CD4-positive, alpha-beta memory T cell (primary cell): Measurements from ENCODE around the gene TMEM33. TPM values are rescaled to one million over a fixed set of nuclear protein-coding genes. Genes with fewer than 3 reads are reported as not detected.

Experiments used
- CTCF ChIA-PET: fragments of 350-600 bp; sonication (Branson Sonifier 250); formaldehyde crosslinking; loops from one replicate; lab custom pipeline; 2021; ENCODE audit warnings: inconsistent platforms; ENCODE audit not compliant: partially characterized antibody; lab: Charles Lee
- POLR2A ChIA-PET: fragments of 350-600 bp; sonication (Branson Sonifier 250); formaldehyde crosslinking; loops from one replicate; lab custom pipeline; 2021; ENCODE audit not compliant: partially characterized antibody; lab: Charles Lee
- DNase-seq, 5 donors: peaks; one replicate each; pipeline versions ENCODE4 v3.0.0 to v3.0.0-alpha.2; 2020 to 2022; ENCODE audit warnings: mixed read lengths in 1 of 5
- H3K27ac ChIP-seq: one replicate; pipeline ENCODE4 v1.7.0; 2013; ENCODE audit warnings: low read depth, low read length
- H3K27me3 ChIP-seq: 2 replicates; pipeline ENCODE4 v1.7.0; 2013; ENCODE audit warnings: mild to moderate bottlenecking, low read length, moderate library complexity; ENCODE audit not compliant: insufficient read depth
- H3K36me3 ChIP-seq: 2 replicates; pipeline ENCODE4 v1.7.0; 2013; ENCODE audit warnings: mild to moderate bottlenecking, low read length, moderate library complexity; ENCODE audit not compliant: insufficient read depth
- H3K4me1 ChIP-seq: 2 replicates; pipeline ENCODE4 v1.7.0; 2013; ENCODE audit warnings: mild to moderate bottlenecking, low read length, moderate library complexity; ENCODE audit not compliant: insufficient read depth
- H3K4me3 ChIP-seq, 2 donors: one replicate each; pipeline ENCODE4 v1.7.0; 2013; ENCODE audit warnings: low read length in 2 of 2, mild to moderate bottlenecking in 1 of 2
- H3K9me3 ChIP-seq, 2 donors: one replicate each; pipeline ENCODE4 v1.7.0; 2013; ENCODE audit warnings: low read length in 2 of 2, control low read depth in 1 of 2; ENCODE audit not compliant: control insufficient read depth in 1 of 2
- H3K27ac Mint-ChIP-seq, 7 donors: one replicate each; pipeline ENCODE4 v1.8.0; 2020 to 2021; ENCODE audit warnings: mixed read lengths in 7 of 7, mild to moderate bottlenecking in 6 of 7, inconsistent platforms in 3 of 7, moderate library complexity in 3 of 7
- H3K27me3 Mint-ChIP-seq, 2 donors: one replicate each; pipeline ENCODE4 v1.8.0; 2020 to 2021; ENCODE audit warnings: mixed read lengths in 2 of 2
- H3K36me3 Mint-ChIP-seq, 2 donors: one replicate each; pipeline ENCODE4 v1.8.0; 2020 to 2021; ENCODE audit warnings: mixed read lengths in 2 of 2, inconsistent platforms in 1 of 2, mild to moderate bottlenecking in 1 of 2
- H3K4me1 Mint-ChIP-seq, 4 donors: one replicate each; pipeline ENCODE4 v1.8.0; 2020 to 2021; ENCODE audit warnings: mixed read lengths in 4 of 4, mild to moderate bottlenecking in 1 of 4
- H3K4me3 Mint-ChIP-seq, 8 donors: one replicate each; pipeline ENCODE4 v1.8.0; 2020 to 2021; ENCODE audit warnings: mixed read lengths in 8 of 8, mild to moderate bottlenecking in 7 of 8, moderate library complexity in 6 of 8, inconsistent platforms in 3 of 8
- H3K9me3 Mint-ChIP-seq, 8 donors: one replicate each; pipeline ENCODE4 v1.8.0; 2020 to 2021; ENCODE audit warnings: mixed read lengths in 8 of 8, mild to moderate bottlenecking in 5 of 8, inconsistent platforms in 3 of 8, moderate library complexity in 1 of 8
- intact Hi-C: fragments of 100-400 bp; cut with micrococcal nuclease; formaldehyde crosslinking; loops from one replicate; pipeline ENCODE4 v1.15.1; 2023
- polyA plus RNA-seq, 2 donors: library from polyadenylated mRNA; unstranded; fragments of 300-500 nt; fragmentation: Illumina TruSeq; gene quantifications; one replicate each; pipeline ENCODE4 v1.2.3, GENCODE V29; 2021
- total RNA-seq, 2 experiments: library from RNA; stranded (reverse); gene quantifications; one replicate each; pipeline ENCODE4 v1.2.3, GENCODE V29; 2021

Gene TMEM33
- total and polyA plus RNA-seq, 4 experiments from 2014 or later: 15.0 to 43.6 (median 33.8) TPM

DNA sequence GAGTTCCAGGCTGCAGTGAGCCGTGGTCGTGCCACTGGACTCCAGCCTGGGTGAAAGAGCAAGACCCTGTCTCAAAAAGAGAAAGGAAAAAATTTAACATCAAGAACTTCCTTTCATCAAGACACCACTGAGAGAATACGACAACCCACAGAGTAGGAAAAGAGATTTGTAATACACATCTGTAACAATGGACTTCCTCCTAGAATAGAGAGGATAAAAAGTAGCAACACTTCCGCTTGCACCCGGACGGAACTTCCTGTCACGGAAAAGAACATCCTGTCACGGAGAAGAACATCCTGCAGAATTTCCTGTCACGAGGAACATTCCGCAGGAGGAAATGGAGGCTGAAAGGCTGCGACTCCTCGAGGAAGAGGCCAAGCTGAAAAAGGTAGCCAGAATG lies 46.2 kb downstream of the TMEM33 start, which contains the start of gene DCAF4L1:
Gene DCAF4L1 (plus strand): TSS at position 301 of the 400 bp plus-strand sequence. CDS start 37 bp downstream, at position 338.
- Histone ChIP-seq H3K4me3 (no peak within 1 kb of the TSS), H3K4me1 (no peaks in the 10 kb centered on the region), H3K27me3 (no peaks in the 10 kb centered on the region), H3K27ac (no peak within 1 kb of the TSS), H3K9me3 (no peaks in the 10 kb centered on the region), H3K36me3 (no peaks in the 10 kb centered on the region)
- DNase-seq: no peak
- no peaks in the 10 kb centered on the region for H3K4me1 Mint-ChIP-seq
- intact Hi-C loops: no loop called here
- H3K27ac Mint-ChIP-seq: no peak within 1 kb of the TSS
- H3K4me3 Mint-ChIP-seq: no peak within 1 kb of the TSS
- CTCF ChIA-PET: no interaction called here
- no peaks in the 10 kb centered on the region for H3K27me3 Mint-ChIP-seq
- POLR2A ChIA-PET: no interaction called here
- no peaks in the 10 kb centered on the region for H3K36me3 Mint-ChIP-seq
- H3K9me3 Mint-ChIP-seq: no peaks in the 10 kb centered on the region

GRCh38 chr4:41982716-41983115 lies 47.5 kb downstream of the TMEM33 start:
- POLR2A ChIA-PET: no interaction called here
- no peaks in the 10 kb centered on the region for H3K4me1 Mint-ChIP-seq
- Histone ChIP-seq H3K4me3 (no peak overlapping the region), H3K9me3 (no peaks in the 10 kb centered on the region), H3K36me3 (no peaks in the 10 kb centered on the region), H3K4me1 (no peaks in the 10 kb centered on the region), H3K27ac (no peak overlapping the region), H3K27me3 (no peaks in the 10 kb centered on the region)
- intact Hi-C loops: no loop called here
- CTCF ChIA-PET: no interaction called here
- H3K27ac Mint-ChIP-seq: no peak overlapping the region
- H3K9me3 Mint-ChIP-seq: no peaks in the 10 kb centered on the region
- no peaks in the 10 kb centered on the region for H3K27me3 Mint-ChIP-seq
- no peak for DNase-seq
- H3K4me3 Mint-ChIP-seq: no peak overlapping the region
- H3K36me3 Mint-ChIP-seq: no peaks in the 10 kb centered on the region

- Mint-ChIP-seq H3K4me3 (no peak overlapping the region), H3K27me3 (no peaks in the 10 kb centered on the region), H3K4me1 (peaks cover 5 to 12% (median 8%) of the 10 kb centered on the region in 4 donors), H3K36me3 (peaks cover 0 to 5% of the 10 kb centered on the region in 2 donors), H3K27ac (no peak overlapping the region), H3K9me3 (no peaks in the 10 kb centered on the region)
- Histone ChIP-seq H3K9me3 (no peaks in the 10 kb centered on the region), H3K4me1 (peaks cover 7% of the 10 kb centered on the region), H3K27me3 (no peaks in the 10 kb centered on the region), H3K4me3 (no peak overlapping the region), H3K27ac (no peak overlapping the region), H3K36me3 (no peaks in the 10 kb centered on the region)
- CTCF ChIA-PET: interaction anchor here (0.9 kb wide), 1 partner anchor 22 kb away, joined by 3 read pairs; no protein-coding TSS in a partner anchor
- intact Hi-C loops: no loop called here
- DNase-seq: no peak
- POLR2A ChIA-PET: no interaction called here
Observed at GRCh38 chr4:41985151-41985550, 49.9 kb downstream of the TMEM33 start.

DNA sequence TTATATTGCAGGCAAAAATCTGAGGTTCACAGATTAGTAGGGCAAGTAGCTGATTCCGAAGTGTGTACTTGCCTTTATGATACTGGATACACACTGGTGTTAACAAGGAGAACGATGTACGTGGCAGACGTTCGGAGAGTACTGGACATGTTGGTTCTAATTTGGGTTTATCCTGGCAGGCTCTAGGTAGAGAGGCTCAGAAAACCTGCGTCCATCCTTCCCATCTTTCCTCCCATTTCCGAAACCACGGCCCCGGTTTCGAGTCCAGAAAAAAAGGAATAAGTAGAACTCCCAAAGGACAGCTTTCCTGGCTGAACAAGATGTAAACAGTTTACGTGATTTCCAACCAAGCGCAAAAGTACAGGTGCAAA lies 54.8 kb downstream of the TMEM33 start:
- Histone ChIP-seq H3K4me1 (peaks cover 32% of the 10 kb centered on the region), H3K27me3 (no peaks in the 10 kb centered on the region), H3K27ac (peak overlapping the region; percentile 86), H3K9me3 (no peaks in the 10 kb centered on the region), H3K4me3 (peak overlapping the region; percentile 67 to 87), H3K36me3 (no peaks in the 10 kb centered on the region)
- intact Hi-C loops: loop anchor here (1.0 kb wide), 2 partner anchors 55 to 667 kb away; partner anchors contain the start of genes ATP8A1 and TMEM33
- CTCF ChIA-PET: interaction anchor here (1.6 kb wide), 1 partner anchor 14 kb away, joined by 6 read pairs; no protein-coding TSS in a partner anchor
- DNase-seq: no peak
- Mint-ChIP-seq H3K36me3 (peaks cover 0 to 7% of the 10 kb centered on the region in 2 donors), H3K4me3 (peak overlapping the region; percentile 90 to 99 (median 98)), H3K27me3 (no peaks in the 10 kb centered on the region), H3K27ac (peak overlapping the region; percentile 96 to 100 (median 99)), H3K9me3 (peaks cover 0 to 3% (median 0%) of the 10 kb centered on the region in 8 donors), H3K4me1 (peaks cover 14 to 35% (median 26%) of the 10 kb centered on the region in 4 donors)
- POLR2A ChIA-PET: interaction anchor here (0.6 to 2.7 kb wide), 5 partner anchors 11 to 290 kb away, joined by 3 to 19 read pairs (median 4); partner anchors contain the start of gene TMEM33

- H3K27ac ChIP-seq: peak within 1 kb of the TSS; percentile 86
- Mint-ChIP-seq H3K4me1 (peaks cover 17 to 40% (median 29%) of the 10 kb centered on the region in 4 donors), H3K4me3 (peak within 1 kb of the TSS; percentile 90 to 99 (median 98)), H3K27ac (peak within 1 kb of the TSS; percentile 96 to 100 (median 99)), H3K27me3 (no peaks in the 10 kb centered on the region), H3K9me3 (peaks cover 0 to 3% (median 0%) of the 10 kb centered on the region in 8 donors), H3K36me3 (peaks cover 0 to 7% of the 10 kb centered on the region in 2 donors)
- ChIA-PET POLR2A (interaction anchor here (0.6 to 2.7 kb wide), 5 partner anchors 10 to 291 kb away, joined by 3 to 19 read pairs (median 4); partner anchors contain the start of gene TMEM33), CTCF (interaction anchor here (1.6 kb wide), 1 partner anchor 14 kb away, joined by 6 read pairs; no protein-coding TSS in a partner anchor)
- intact Hi-C loops: loop anchor here (1.0 kb wide), 2 partner anchors 55 to 667 kb away; partner anchors contain the start of genes ATP8A1 and TMEM33
- H3K4me1 ChIP-seq: peaks cover 32% of the 10 kb centered on the region
- H3K36me3 ChIP-seq: no peaks in the 10 kb centered on the region
- DNase-seq: peak; percentile 93 to 97 (median 94)
- H3K27me3 ChIP-seq: no peaks in the 10 kb centered on the region
- no peaks in the 10 kb centered on the region for H3K9me3 ChIP-seq
- H3K4me3 ChIP-seq: peak within 1 kb of the TSS; percentile 67 to 87
Observed at GRCh38 chr4:41990365-41991111, 55.3 kb downstream of the TMEM33 start, which contains the start of gene SLC30A9. TSS of gene SLC30A9 (plus strand) at chr4:41990530. CDS start at chr4:41990652, 122 bp downstream.

- Histone ChIP-seq H3K36me3 (no peaks in the 10 kb centered on the region), H3K27ac (no peak overlapping the region), H3K4me1 (peaks cover 32% of the 10 kb centered on the region), H3K4me3 (no peak overlapping the region), H3K27me3 (no peaks in the 10 kb centered on the region), H3K9me3 (no peaks in the 10 kb centered on the region)
- Mint-ChIP-seq H3K4me3 (peak overlapping the region in 6 of 8 donors; percentile 23 to 99 (median 98)), H3K27ac (peak overlapping the region in 4 of 7 donors; percentile 15 to 100 (median 99)), H3K36me3 (peaks cover 0 to 7% of the 10 kb centered on the region in 2 donors), H3K4me1 (peaks cover 18 to 41% (median 31%) of the 10 kb centered on the region in 4 donors), H3K27me3 (no peaks in the 10 kb centered on the region), H3K9me3 (peaks cover 0 to 3% (median 0%) of the 10 kb centered on the region in 8 donors)
- POLR2A ChIA-PET: interaction anchor here (0.7 to 2.7 kb wide), 3 partner anchors 20 to 58 kb away, joined by 3 to 19 read pairs (median 3); partner anchors contain the start of gene TMEM33
- intact Hi-C loops: no loop called here
- CTCF ChIA-PET: no interaction called here
- no peak for DNase-seq
Observed at GRCh38 chr4:41991916-41992767, 56.9 kb downstream of the TMEM33 start.
